Epithelial cell of esophagus (primary cell): Measurements from ENCODE around the gene DDX24.
A peak's percentile ranks its signal among the peaks of the same experiment; 100 is the strongest.

ENCODE experiments used
- DNase-seq: peaks from one replicate; pipeline ENCODE4 v3.0.0; 2010; ENCODE audit warnings: low read depth
- H3K4me3 ChIP-seq: 2 replicates; pipeline ENCODE4 v1.5.1; 2011; ENCODE audit warnings: mild to moderate bottlenecking, low read length, control low read depth
- TF ChIP-seq, protein P1 (sequence below): IDR thresholded peaks from 2 replicates; pipeline ENCODE4 v1.5.1; 2011; ENCODE audit warnings: low read depth, mild to moderate bottlenecking, low read length, control low read depth, inconsistent platforms; ENCODE audit not compliant: insufficient read depth; ENCODE audit errors: missing control alignments

The DDX24 gene

DNA sequence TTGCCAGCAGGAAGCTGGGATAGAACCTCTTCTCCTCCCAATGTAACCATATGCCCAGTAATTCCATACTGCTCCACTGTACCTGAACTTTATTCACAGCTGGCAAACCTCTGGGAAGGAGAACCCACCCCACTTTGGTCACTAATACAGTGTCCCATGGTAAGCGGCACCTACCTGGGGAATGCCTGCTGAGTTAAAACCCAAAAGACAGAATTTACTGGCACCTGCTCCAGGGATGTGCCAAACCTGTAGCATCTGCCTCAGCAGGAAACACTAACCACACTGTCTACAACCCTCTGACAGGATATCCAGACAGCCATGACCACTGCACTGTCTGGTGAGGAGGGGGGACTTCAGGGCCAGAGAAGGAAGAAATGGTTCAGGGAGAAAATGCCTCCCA is 26.6 kb downstream of the DDX24 start:
- TF ChIP-seq, protein P1, sequence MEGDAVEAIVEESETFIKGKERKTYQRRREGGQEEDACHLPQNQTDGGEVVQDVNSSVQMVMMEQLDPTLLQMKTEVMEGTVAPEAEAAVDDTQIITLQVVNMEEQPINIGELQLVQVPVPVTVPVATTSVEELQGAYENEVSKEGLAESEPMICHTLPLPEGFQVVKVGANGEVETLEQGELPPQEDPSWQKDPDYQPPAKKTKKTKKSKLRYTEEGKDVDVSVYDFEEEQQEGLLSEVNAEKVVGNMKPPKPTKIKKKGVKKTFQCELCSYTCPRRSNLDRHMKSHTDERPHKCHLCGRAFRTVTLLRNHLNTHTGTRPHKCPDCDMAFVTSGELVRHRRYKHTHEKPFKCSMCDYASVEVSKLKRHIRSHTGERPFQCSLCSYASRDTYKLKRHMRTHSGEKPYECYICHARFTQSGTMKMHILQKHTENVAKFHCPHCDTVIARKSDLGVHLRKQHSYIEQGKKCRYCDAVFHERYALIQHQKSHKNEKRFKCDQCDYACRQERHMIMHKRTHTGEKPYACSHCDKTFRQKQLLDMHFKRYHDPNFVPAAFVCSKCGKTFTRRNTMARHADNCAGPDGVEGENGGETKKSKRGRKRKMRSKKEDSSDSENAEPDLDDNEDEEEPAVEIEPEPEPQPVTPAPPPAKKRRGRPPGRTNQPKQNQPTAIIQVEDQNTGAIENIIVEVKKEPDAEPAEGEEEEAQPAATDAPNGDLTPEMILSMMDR, result no peak
- DNase-seq, result no peak
- H3K4me3 ChIP-seq, result no peak overlapping the region

- H3K4me3 ChIP-seq, result no peak overlapping the region
- DNase-seq, result no peak
- TF ChIP-seq, protein P1, result no peak
Measured at GRCh38 chr14:94052662-94053061, 28.3 kb downstream of the DDX24 start.

DNA sequence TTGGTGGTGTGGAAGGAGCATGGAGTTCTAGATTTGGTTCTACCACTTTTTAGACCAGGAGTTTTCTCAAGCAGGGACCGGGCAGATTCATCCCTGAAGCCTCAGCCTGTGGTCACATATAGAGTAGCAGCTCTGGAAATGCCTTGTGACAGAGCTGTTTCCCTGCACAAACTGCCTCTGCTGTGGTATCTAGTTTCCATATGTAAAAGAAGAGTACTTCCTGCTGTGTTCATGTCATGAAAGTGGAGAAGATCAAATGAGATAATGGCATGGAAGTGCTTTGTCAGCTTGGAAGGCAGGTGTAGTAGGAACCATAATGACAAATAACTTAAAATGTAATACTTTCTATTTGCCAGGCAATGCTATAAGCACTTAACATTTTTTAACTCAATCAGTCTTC is 28.8 kb downstream of the DDX24 start:
- TF ChIP-seq, protein P1, result no peak
- H3K4me3 ChIP-seq, result no peak overlapping the region
- no peak for DNase-seq

DNA sequence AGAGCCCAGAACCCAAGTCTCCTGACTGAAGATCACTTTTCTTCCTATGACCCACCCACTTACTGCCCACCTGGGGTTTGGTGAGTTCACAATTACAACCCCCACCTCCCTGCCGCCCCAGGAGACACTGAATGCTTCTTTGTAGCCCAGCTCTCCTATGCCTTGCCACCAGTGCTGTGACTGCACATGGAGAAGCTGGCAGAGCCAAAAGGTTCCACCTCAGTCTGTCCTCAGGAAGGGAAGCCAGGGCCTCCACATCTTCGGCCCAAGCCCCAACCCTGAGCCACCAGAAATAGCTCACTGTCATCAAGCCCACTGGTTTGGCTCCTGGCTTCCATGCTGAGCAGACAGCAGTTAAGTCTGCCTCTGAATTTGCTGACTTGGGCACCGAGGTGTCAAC is 29.2 kb downstream of the DDX24 start:
- TF ChIP-seq, protein P1, result no peak
- DNase-seq, result no peak
- no peak overlapping the region for H3K4me3 ChIP-seq

GRCh38 chr14:94051115-94051514 is 29.9 kb downstream of the DDX24 start:
- TF ChIP-seq, protein P1, result peak; percentile 67
- DNase-seq, result peak; percentile 60
- H3K4me3 ChIP-seq, result no peak overlapping the region

GRCh38 chr14:94050231-94050880 is 30.6 kb downstream of the DDX24 start:
- TF ChIP-seq, protein P1, result no peak
- no peak overlapping the region for H3K4me3 ChIP-seq
- DNase-seq, result no peak

GRCh38 chr14:94049625-94050023 is 31.4 kb downstream of the DDX24 start:
- DNase-seq, result no peak
- no peak overlapping the region for H3K4me3 ChIP-seq
- TF ChIP-seq, protein P1, result no peak
